Neural cell (in vitro differentiated cells): ENCODE measurements around the gene OR52E8.

Experiments
- EP300 ChIP-seq: fragments of 450-650 bp; conservative IDR thresholded peaks from 2 replicates; pipeline ENCODE4 v1.6.1; 2014; ENCODE audit warnings: antibody characterized with exemption, mild to moderate bottlenecking, moderate library complexity; ENCODE audit not compliant: poor library complexity, severe bottlenecking
- EZH2 ChIP-seq: fragments of 200-600, 300-800 bp; shearing (Covaris generic), sonication (generic); IDR thresholded peaks from 2 replicates; pipeline ENCODE4 v1.6.1; 2014; ENCODE audit warnings: antibody characterized with exemption, low read length, borderline replicate concordance, mild to moderate bottlenecking; ENCODE audit not compliant: insufficient read depth, poor library complexity, severe bottlenecking
- MXI1 ChIP-seq: fragments of 450-650 bp; conservative IDR thresholded peaks from 2 replicates; pipeline ENCODE4 v1.6.1; 2014; ENCODE audit warnings: antibody characterized with exemption, mild to moderate bottlenecking; ENCODE audit not compliant: poor library complexity, severe bottlenecking
- POLR2AphosphoS5 ChIP-seq: IDR thresholded peaks from 2 replicates; pipeline ENCODE4 v1.6.1; 2012
- RAD21 ChIP-seq: fragments of 450-650 bp; conservative IDR thresholded peaks from 2 replicates; pipeline ENCODE4 v1.6.1; 2014; ENCODE audit warnings: antibody characterized with exemption, mild to moderate bottlenecking, moderate library complexity
- SMC3 ChIP-seq: fragments of 450-650 bp; conservative IDR thresholded peaks from 2 replicates; pipeline ENCODE4 v1.6.1; 2014; ENCODE audit warnings: antibody characterized with exemption, mild to moderate bottlenecking, moderate library complexity; ENCODE audit not compliant: poor library complexity
- TAF1 ChIP-seq: IDR thresholded peaks from 2 replicates; pipeline ENCODE4 v1.6.1; 2012; ENCODE audit warnings: low read depth
- TF ChIP-seq, protein P1 (sequence below): fragments of 450-650 bp; IDR thresholded peaks from 2 replicates; pipeline ENCODE4 v1.5.1; 2014; ENCODE audit warnings: antibody characterized with exemption, mild to moderate bottlenecking, moderate library complexity; ENCODE audit not compliant: poor library complexity, severe bottlenecking

DNA sequence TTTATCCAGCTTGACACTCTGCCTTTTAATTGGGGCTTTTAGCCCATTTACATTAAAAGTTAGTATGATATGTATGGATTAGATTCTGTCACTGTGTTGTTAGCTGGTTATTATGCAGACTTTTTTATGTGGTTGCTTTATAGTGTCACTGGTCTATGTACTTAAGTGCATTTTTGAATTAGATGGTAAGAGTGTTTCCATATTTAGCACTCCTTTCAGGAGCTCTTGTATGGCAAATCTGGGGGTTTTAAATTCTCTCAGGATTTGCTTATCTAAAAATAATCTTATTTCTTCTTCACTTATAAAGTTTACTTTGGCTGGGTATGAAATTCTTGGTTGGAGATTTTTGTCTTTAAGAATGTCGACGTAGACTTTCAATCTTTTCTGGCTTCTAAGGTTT lies 19.8 kb downstream of the OR52E8 start:
- TF ChIP-seq, protein P1, sequence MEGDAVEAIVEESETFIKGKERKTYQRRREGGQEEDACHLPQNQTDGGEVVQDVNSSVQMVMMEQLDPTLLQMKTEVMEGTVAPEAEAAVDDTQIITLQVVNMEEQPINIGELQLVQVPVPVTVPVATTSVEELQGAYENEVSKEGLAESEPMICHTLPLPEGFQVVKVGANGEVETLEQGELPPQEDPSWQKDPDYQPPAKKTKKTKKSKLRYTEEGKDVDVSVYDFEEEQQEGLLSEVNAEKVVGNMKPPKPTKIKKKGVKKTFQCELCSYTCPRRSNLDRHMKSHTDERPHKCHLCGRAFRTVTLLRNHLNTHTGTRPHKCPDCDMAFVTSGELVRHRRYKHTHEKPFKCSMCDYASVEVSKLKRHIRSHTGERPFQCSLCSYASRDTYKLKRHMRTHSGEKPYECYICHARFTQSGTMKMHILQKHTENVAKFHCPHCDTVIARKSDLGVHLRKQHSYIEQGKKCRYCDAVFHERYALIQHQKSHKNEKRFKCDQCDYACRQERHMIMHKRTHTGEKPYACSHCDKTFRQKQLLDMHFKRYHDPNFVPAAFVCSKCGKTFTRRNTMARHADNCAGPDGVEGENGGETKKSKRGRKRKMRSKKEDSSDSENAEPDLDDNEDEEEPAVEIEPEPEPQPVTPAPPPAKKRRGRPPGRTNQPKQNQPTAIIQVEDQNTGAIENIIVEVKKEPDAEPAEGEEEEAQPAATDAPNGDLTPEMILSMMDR, result no peak
- no peak for TF ChIP-seq POLR2AphosphoS5
- TF ChIP-seq EP300, result no peak
- TF ChIP-seq RAD21, result no peak
- TF ChIP-seq TAF1, result no peak
- no peak for TF ChIP-seq SMC3
- no peak for TF ChIP-seq EZH2
- no peak for TF ChIP-seq MXI1
